HEK293 (cell line): ENCODE data around the gene PSMA2.

Experiments
- CTCF ChIA-PET: fragments of 350-600 bp; formaldehyde crosslinking; extraction: SDS; loops from one replicate; lab custom pipeline; 2021; ENCODE audit warnings: antibody characterized with exemption; lab: Yijun Ruan, JAX
- POLR2A ChIA-PET: fragments of 300-600 bp; formaldehyde crosslinking; extraction: SDS; loops from one replicate; lab custom pipeline; 2020; ENCODE audit warnings: antibody characterized with exemption, inconsistent platforms; lab: Yijun Ruan, JAX
- H3K27ac ChIP-seq: fragments of 200-500 bp; sonication (Bioruptor generic); 2 replicates; pipeline ENCODE4 v1.5.1; 2014; ENCODE audit warnings: low read depth, low read length, control low read depth, inconsistent platforms; ENCODE audit errors: extremely low read depth
- H3K36me3 ChIP-seq, 2 experiments: fragments of 200-500 bp in 1 of 2; sonication (Bioruptor generic) in 1 of 2; 1 replicate in 1 of 2; 2 replicates in 1 of 2; pipeline ENCODE4 v1.5.1; 2014 to 2017; ENCODE audit warnings: inconsistent platforms in 2 of 2, low read length in 2 of 2; ENCODE audit not compliant: control insufficient read depth in 2 of 2, insufficient read depth in 1 of 2
- H3K4me1 ChIP-seq: fragments of 200-500 bp; sonication (Bioruptor generic); 2 replicates; pipeline ENCODE4 v1.5.1; 2014; ENCODE audit warnings: mild to moderate bottlenecking, low read length, inconsistent platforms; ENCODE audit not compliant: control insufficient read depth, insufficient read depth
- H3K4me3 ChIP-seq: 2 replicates; pipeline ENCODE4 v1.5.1; 2011; ENCODE audit warnings: low read depth, mild to moderate bottlenecking, control low read depth, low read length, moderate library complexity
- H3K9me3 ChIP-seq: fragments of 200-500 bp; sonication (Bioruptor generic); 2 replicates; pipeline ENCODE4 v1.5.1; 2014; ENCODE audit warnings: low read depth, low read length, inconsistent platforms; ENCODE audit not compliant: control insufficient read depth, insufficient read depth
- ELK4 ChIP-seq: IDR thresholded peaks from 2 replicates; pipeline ENCODE4 v1.6.1; 2011; ENCODE audit warnings: mild to moderate bottlenecking, low read depth, low read length, borderline replicate concordance
- GFI1B ChIP-seq: fragments of 450-650 bp; formaldehyde crosslinking; IDR thresholded peaks from 2 replicates; pipeline ENCODE4 v1.5.1; 2016; ENCODE audit warnings: missing biosample characterization, missing genetic modification characterization
- HOXA7 ChIP-seq: sonication (generic); formaldehyde crosslinking; IDR thresholded peaks from 2 replicates; pipeline ENCODE4 v1.8.1; 2022; ENCODE audit warnings: missing genetic modification reagents, borderline replicate concordance
- KLF1 ChIP-seq: fragments of 450-650 bp; formaldehyde crosslinking; IDR thresholded peaks from 2 replicates; pipeline ENCODE4 v1.5.1; 2016; ENCODE audit warnings: missing biosample characterization, missing genetic modification characterization
- REST ChIP-seq: fragments of 450-650 bp; formaldehyde crosslinking; IDR thresholded peaks from 2 replicates; pipeline ENCODE4 v1.5.1; 2016; ENCODE audit warnings: missing biosample characterization, missing genetic modification characterization
- ZBTB17 ChIP-seq: fragments of 450-650 bp; formaldehyde crosslinking; IDR thresholded peaks from 2 replicates; pipeline ENCODE4 v1.5.1; 2016; ENCODE audit warnings: missing biosample characterization, missing genetic modification characterization
- ZBTB26 ChIP-seq: fragments of 450-650 bp; formaldehyde crosslinking; optimal IDR thresholded peaks from 2 replicates; pipeline ENCODE3; 2016; ENCODE audit warnings: missing biosample characterization, mild to moderate bottlenecking, missing genetic modification characterization
- ZBTB6 ChIP-seq: fragments of 450-650 bp; formaldehyde crosslinking; IDR thresholded peaks from 2 replicates; pipeline ENCODE4 v1.5.1; 2017; ENCODE audit warnings: missing biosample characterization, missing genetic modification characterization
- ZFP3 ChIP-seq: fragments of 450-650 bp; formaldehyde crosslinking; IDR thresholded peaks from 2 replicates; pipeline ENCODE4 v1.5.1; 2016; ENCODE audit warnings: low read depth, missing biosample characterization, missing genetic modification characterization
- ZNF16 ChIP-seq: fragments of 450-650 bp; formaldehyde crosslinking; IDR thresholded peaks from 2 replicates; pipeline ENCODE4 v1.5.1; 2016; ENCODE audit warnings: low read depth, missing biosample characterization, missing genetic modification characterization
- ZNF202 ChIP-seq: fragments of 450-650 bp; formaldehyde crosslinking; IDR thresholded peaks from 2 replicates; pipeline ENCODE4 v1.5.1; 2016; ENCODE audit warnings: missing biosample characterization, missing genetic modification characterization, borderline replicate concordance
- ZNF26 ChIP-seq: fragments of 450-650 bp; formaldehyde crosslinking; IDR thresholded peaks from 2 replicates; pipeline ENCODE4 v1.5.1; 2016; ENCODE audit warnings: missing biosample characterization, missing genetic modification characterization
- ZNF280C ChIP-seq: fragments of 450-650 bp; formaldehyde crosslinking; IDR thresholded peaks from 2 replicates; pipeline ENCODE4 v1.5.1; 2016; ENCODE audit warnings: missing biosample characterization, missing genetic modification characterization
- ZNF324 ChIP-seq: fragments of 450-650 bp; formaldehyde crosslinking; IDR thresholded peaks from 2 replicates; pipeline ENCODE4 v1.5.1; 2016; ENCODE audit warnings: missing biosample characterization, missing genetic modification characterization
- ZNF350 ChIP-seq: fragments of 450-650 bp; formaldehyde crosslinking; IDR thresholded peaks from 2 replicates; pipeline ENCODE4 v1.5.0; 2017; ENCODE audit warnings: missing biosample characterization, mild to moderate bottlenecking, missing genetic modification characterization
- ZNF404 ChIP-seq: fragments of 450-650 bp; formaldehyde crosslinking; IDR thresholded peaks from 2 replicates; pipeline ENCODE4 v1.5.1; 2017; ENCODE audit warnings: missing biosample characterization, missing genetic modification characterization
- ZNF510 ChIP-seq: fragments of 450-650 bp; formaldehyde crosslinking; IDR thresholded peaks from 2 replicates; pipeline ENCODE4 v1.5.1; 2018; ENCODE audit warnings: mild to moderate bottlenecking, missing genetic modification characterization, missing biosample characterization; ENCODE audit not compliant: insufficient replicate concordance
- ZNF624 ChIP-seq: fragments of 450-650 bp; formaldehyde crosslinking; IDR thresholded peaks from 2 replicates; pipeline ENCODE4 v1.5.1; 2017; ENCODE audit warnings: missing biosample characterization, missing genetic modification characterization
- ZNF677 ChIP-seq: fragments of 450-650 bp; IDR thresholded peaks from 2 replicates; pipeline ENCODE4 v1.5.0; 2018; ENCODE audit warnings: missing biosample characterization, mild to moderate bottlenecking, missing genetic modification characterization, moderate library complexity
- ZNF701 ChIP-seq: fragments of 450-650 bp; formaldehyde crosslinking; IDR thresholded peaks from 2 replicates; pipeline ENCODE4 v1.5.1; 2016; ENCODE audit warnings: missing biosample characterization, missing genetic modification characterization

PSMA2 gene

GRCh38 chr7:42946627-42946950, 14.6 kb upstream of the PSMA2 start (continued):
- TF ChIP-seq ZNF202 (tag by site-specific recombination): no peak
- no peak for TF ChIP-seq ZBTB17 (tag by site-specific recombination)
- no peak for TF ChIP-seq ZNF624 (tag by site-specific recombination)
- TF ChIP-seq ZNF510 (tag by site-specific recombination): no peak
- no peak for TF ChIP-seq ZNF350 (tag by site-specific recombination)
- TF ChIP-seq ELK4: no peak
- TF ChIP-seq ZNF26: no peak
- no peak for TF ChIP-seq ZNF677 (tag by site-specific recombination)
- TF ChIP-seq GFI1B (tag by site-specific recombination): no peak
- TF ChIP-seq ZNF280C (tag by site-specific recombination): no peak
- TF ChIP-seq, all 188 proteins: peak for 0

GRCh38 chr7:42945821-42946626, 14.1 kb upstream of the PSMA2 start:
- Histone ChIP-seq H3K36me3 (no peaks in the 10 kb centered on the region), H3K4me1 (no peaks in the 10 kb centered on the region), H3K4me3 (no peak overlapping the region), H3K9me3 (no peaks in the 10 kb centered on the region), H3K27ac (no peak overlapping the region)
- POLR2A ChIA-PET: interaction anchor here (1.2 kb wide), 1 partner anchor 14 kb away, joined by 3 read pairs; the partner anchor contains the start of genes MRPL32 and PSMA2
- CTCF ChIA-PET: interaction anchor here (0.6 to 1.0 kb wide), 4 partner anchors 58 to 316 kb away, joined by 3 to 5 read pairs (median 3); no protein-coding TSS in a partner anchor
- TF ChIP-seq ZNF16 (tag by site-specific recombination) (no peak), HOXA7 (CRISPR knock-in tag) (no peak), KLF1 (tag by site-specific recombination) (no peak), ZFP3 (tag by site-specific recombination) (no peak), ZBTB26 (tag by site-specific recombination) (no peak), REST (no peak), ZNF701 (tag by site-specific recombination) (no peak), ZNF404 (tag by site-specific recombination) (no peak), ZNF26 (no peak), ZBTB6 (tag by site-specific recombination) (no peak), ZNF324 (tag by site-specific recombination) (no peak)
